GM12878 (cell line): Measurements from ENCODE around the gene MAD1L1. TPM values are rescaled to one million over a fixed set of nuclear protein-coding genes. Genes with fewer than 3 reads are reported as not detected.

Source experiments
- ATAC-seq: fragments of 200-7000 bp; cut with Tn5 transposase; 3 replicates; pipeline ENCODE4 v1.9.1; 2020; ENCODE audit warnings: mild to moderate bottlenecking, moderate library complexity
- BruUV-seq: library from RNA; stranded (reverse); fragments of 400-500 nt; replicated peaks from 2 replicates; lab custom pipeline; 2021; lab: Mats Ljungman, UMichigan
- CTCF ChIA-PET: fragments of 300-600 bp; sonication (Branson Sonifier 250); formaldehyde crosslinking; extraction: SDS; loops from one replicate; lab custom pipeline; 2021; ENCODE audit warnings: inconsistent platforms; lab: Yijun Ruan, JAX
- POLR2A ChIA-PET: fragments of 350-600 bp; formaldehyde crosslinking; extraction: SDS; loops from one replicate; lab custom pipeline; 2021; ENCODE audit warnings: inconsistent platforms; lab: Charles Lee
- RAD21 ChIA-PET: fragments of 300-600 bp; sonication (Branson Sonifier 250); formaldehyde crosslinking; loops from one replicate; lab custom pipeline; 2023; ENCODE audit warnings: antibody characterized with exemption; ENCODE audit not compliant: unreplicated experiment; lab: Charles Lee
- SMC1A ChIA-PET: fragments of 300-600 bp; sonication (Branson Sonifier 250); formaldehyde crosslinking; loops from one replicate; lab custom pipeline; 2023; ENCODE audit not compliant: unreplicated experiment, uncharacterized antibody; lab: Charles Lee
- DNase-seq: peaks from one replicate; pipeline ENCODE4 v3.0.0-alpha.2; 2011; ENCODE audit warnings: low read depth, low spot score
- FAIRE-seq: peaks from 3 replicates; lab custom pipeline; 2011; peaks lifted over from hg19 to GRCh38; lab: Jason Lieb, UNC
- H2AFZ ChIP-seq: 2 replicates; pipeline ENCODE4 v1.6.0; 2011; ENCODE audit warnings: low read depth, low read length, control low read depth; ENCODE audit not compliant: control insufficient read depth
- H3K27ac ChIP-seq: 2 replicates; pipeline ENCODE4 v1.5.1; 2011; ENCODE audit warnings: control low read depth; ENCODE audit not compliant: control insufficient read depth, insufficient read depth
- H3K27me3 ChIP-seq, 2 experiments: replicated peaks in 1 of 2; 2 replicates each; pipeline versions ENCODE4 v1.6.0 to v1.6.1; 2011; ENCODE audit warnings: low read length in 1 of 2; ENCODE audit not compliant: control insufficient read depth in 2 of 2, insufficient read depth in 2 of 2
- H3K36me3 ChIP-seq, 2 experiments: 2 replicates each; pipeline ENCODE4 v1.5.1; 2011; ENCODE audit warnings: low read length in 1 of 2; ENCODE audit not compliant: control insufficient read depth in 2 of 2, insufficient read depth in 2 of 2
- H3K4me1 ChIP-seq: 2 replicates; pipeline ENCODE4 v1.6.1; 2011; ENCODE audit warnings: mild to moderate bottlenecking, low read length, moderate library complexity, mixed read lengths; ENCODE audit not compliant: control insufficient read depth, insufficient read depth
- H3K4me2 ChIP-seq: 2 replicates; pipeline ENCODE4 v1.6.0; 2011; ENCODE audit warnings: control low read depth; ENCODE audit not compliant: control insufficient read depth, insufficient read depth
- H3K4me3 ChIP-seq: fragments of 200-600 bp; sonication (generic); 2 replicates; pipeline ENCODE4 v1.5.1; 2016
- H3K79me2 ChIP-seq: 2 replicates; pipeline ENCODE4 v1.6.0; 2011; ENCODE audit warnings: low read length; ENCODE audit not compliant: control insufficient read depth, insufficient read depth
- H3K9ac ChIP-seq: 2 replicates; pipeline ENCODE4 v1.8.0; 2011; ENCODE audit warnings: low read length, control low read depth, mixed read lengths; ENCODE audit not compliant: control insufficient read depth, insufficient read depth
- H3K9me3 ChIP-seq: replicated peaks from 3 replicates; pipeline ENCODE4 v1.5.1; 2011; ENCODE audit warnings: mild to moderate bottlenecking, low read length; ENCODE audit not compliant: control insufficient read depth, insufficient read depth
- H4K20me1 ChIP-seq: 2 replicates; pipeline ENCODE4 v1.6.0; 2011; ENCODE audit not compliant: control insufficient read depth, insufficient read depth
- CBX3 ChIP-seq: fragments of 200-600 bp; sonication (generic); IDR thresholded peaks from 2 replicates; pipeline ENCODE4 v1.6.1; 2016; ENCODE audit warnings: low read depth, borderline replicate concordance
- E4F1 ChIP-seq: fragments of 450-650 bp; IDR thresholded peaks from 2 replicates; pipeline ENCODE4 v1.6.1; 2018; ENCODE audit warnings: borderline replicate concordance, mild to moderate bottlenecking; ENCODE audit not compliant: partially characterized antibody
- EED ChIP-seq: sonication (generic); IDR thresholded peaks from 2 replicates; pipeline ENCODE4 v1.6.1; 2016; ENCODE audit warnings: antibody characterized with exemption, low read depth
- EP300 ChIP-seq, 2 experiments: fragments of 150-350 bp in 1 of 2; IDR thresholded peaks; 2 replicates each; pipeline ENCODE4 v1.6.1; 2011 to 2012; ENCODE audit warnings: low read depth in 2 of 2, low read length in 2 of 2, borderline replicate concordance in 1 of 2, improper control_type of control experiment in 1 of 2, inconsistent platforms in 1 of 2; ENCODE audit not compliant: control insufficient read depth in 1 of 2
- FOXM1 ChIP-seq: IDR thresholded peaks from 2 replicates; pipeline ENCODE4 v1.6.1; 2012; ENCODE audit warnings: low read depth, mild to moderate bottlenecking, inconsistent platforms, low read length, moderate library complexity
- IKZF1 ChIP-seq: fragments of 450-650 bp; conservative IDR thresholded peaks from 2 replicates; pipeline ENCODE4 v1.6.1; 2017; ENCODE audit warnings: antibody characterized with exemption, mild to moderate bottlenecking
- JUND ChIP-seq: IDR thresholded peaks from 2 replicates; pipeline ENCODE4 v1.6.1; 2012; ENCODE audit warnings: low read depth, mild to moderate bottlenecking, low read length, improper control_type of control experiment, moderate library complexity
- NRF1 ChIP-seq: conservative IDR thresholded peaks from 2 replicates; pipeline ENCODE4 v1.6.1; 2011; ENCODE audit warnings: mild to moderate bottlenecking, low read depth, low read length, improper control_type of control experiment
- SRF ChIP-seq, 2 experiments: IDR thresholded peaks; 2 replicates each; pipeline ENCODE4 v1.6.1; 2011; ENCODE audit warnings: low read depth in 2 of 2, low read length in 2 of 2, mild to moderate bottlenecking in 1 of 2, moderate library complexity in 1 of 2
- ZBTB40 ChIP-seq: fragments of 450-650 bp; IDR thresholded peaks from 2 replicates; pipeline ENCODE4 v1.6.1; 2016; ENCODE audit warnings: mild to moderate bottlenecking, moderate library complexity, borderline replicate concordance
- WGBS: methylation state at CpG from one replicate; pipeline ENCODE4 v1.1.6; 2016; ENCODE audit warnings: low lambda C conversion rate; ENCODE audit not compliant: insufficient replicate concordance, insufficient coverage; ENCODE audit errors: missing lambda C conversion rate; 5-methylcytosine and 5-hydroxymethylcytosine counted together
- in situ Hi-C: fragments of 300-500 bp; cut with MboI; formaldehyde crosslinking; loops from 9 replicates; pipeline ENCODE4 v1.14.3; 2018; ENCODE audit warnings: mixed read lengths
- intact Hi-C: fragments of 100-400 bp; cut with micrococcal nuclease; formaldehyde crosslinking; loops from one replicate; pipeline ENCODE4 v1.14.2; 2022; ENCODE audit not compliant: unreplicated experiment
- polyA plus RNA-seq, 11 experiments: library from polyadenylated mRNA; depleted of rRNA in 4 of 11; unstranded in 6 of 11; stranded (reverse) in 5 of 11; fragments of >200 nt; fragmentation: Nextera tagmentation in 4 of 11; fragmentation: Illumina TruSeq in 1 of 11; extraction: Ambion mirVana in 4 of 11; extraction: Trizol in 1 of 11; gene quantifications; 1 replicate in 1 of 11; 2 replicates in 10 of 11; pipeline versions ENCODE4 v1.2.1 to v1.2.3, GENCODE V29; 2011 to 2016; ENCODE audit warnings: inconsistent platforms in 2 of 11, missing spikeins in 2 of 11, low read depth in 1 of 11
- total RNA-seq, 4 experiments: library from RNA; depleted of rRNA in 3 of 4; stranded (reverse); fragments of >200 nt in 3 of 4; fragmentation: Illumina TruSeq in 1 of 4; extraction: Trizol in 1 of 4; gene quantifications; 2 replicates each; pipeline versions ENCODE4 v1.2.1 to v1.2.3, GENCODE V29; 2013 to 2021
- TF ChIP-seq, protein P1 (sequence below): fragments of 450-650 bp; IDR thresholded peaks from 2 replicates; pipeline ENCODE4 v1.6.1; 2016; ENCODE audit warnings: mild to moderate bottlenecking
- TF ChIP-seq, protein P2 (sequence below), 3 experiments: IDR thresholded peaks in 2 of 3; conservative IDR thresholded peaks in 1 of 3; 2 replicates each; pipeline ENCODE4 v1.5.1; 2011; ENCODE audit warnings: low read depth in 3 of 3, low read length in 3 of 3, mild to moderate bottlenecking in 3 of 3, control low read depth in 2 of 3, moderate library complexity in 2 of 3, inconsistent platforms in 1 of 3, mixed read lengths in 1 of 3; ENCODE audit not compliant: control insufficient read depth in 2 of 3, insufficient read depth in 1 of 3; ENCODE audit errors: extremely low read depth in 1 of 3

MAD1L1 gene
- total and polyA plus RNA-seq, 10 of the 15 experiments (the other 5 are each of a cell fraction or from before 2014, with no cell fraction given), result 2.2 to 76.8 (median 38.3) TPM

DNA sequence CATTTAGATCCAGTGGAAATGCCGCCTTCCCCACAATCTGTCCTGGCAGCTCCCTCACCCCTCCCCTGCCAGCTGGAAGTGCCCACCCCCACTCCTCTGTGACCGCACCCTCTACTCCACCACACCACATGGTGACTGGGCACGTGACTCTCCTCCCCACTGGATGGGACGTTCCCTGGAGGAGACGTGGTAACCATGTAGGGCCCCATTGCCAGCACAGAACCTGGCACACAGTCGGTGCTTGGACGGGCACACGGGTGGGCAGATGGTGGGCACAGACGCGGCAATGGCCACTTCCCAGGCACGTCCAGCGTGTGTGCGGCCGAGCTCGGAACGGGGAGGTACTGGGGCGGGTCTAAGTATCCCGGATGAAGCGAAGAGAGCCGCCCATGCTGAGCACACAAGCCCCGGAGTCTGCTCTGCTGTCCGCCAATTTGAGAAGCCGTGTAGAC lies 245.6 kb downstream of the MAD1L1 start:
- ChIA-PET RAD21 (no interaction called here), SMC1A (no interaction called here), CTCF (no interaction called here), POLR2A (no interaction called here)
- 93% methylated on average over 20 of the region's 23 CpGs for WGBS
- FAIRE-seq (no peak), DNase-seq (no peak), ATAC-seq (no peak)
- no peaks in the 10 kb centered on the region for H3K27me3 ChIP-seq
- no peaks in the 10 kb centered on the region for H3K79me2 ChIP-seq
- H3K4me2 ChIP-seq, result no peak overlapping the region
- peaks cover 0 to 2% of the 10 kb centered on the region in 2 experiments; a peak in 2 of 4 replicates for H3K36me3 ChIP-seq
- no peak overlapping the region for H3K9ac ChIP-seq
- no peak overlapping the region for H3K4me3 ChIP-seq
- H3K9me3 ChIP-seq, result no peaks in the 10 kb centered on the region
- H3K27ac ChIP-seq, result no peak overlapping the region
- H3K4me1 ChIP-seq, result no peaks in the 10 kb centered on the region
- no peak overlapping the region for H2AFZ ChIP-seq
- intact Hi-C loops (no loop called here), in situ Hi-C loops (no loop called here)
- no peaks in the 10 kb centered on the region for H4K20me1 ChIP-seq
- no TSS peak for BruUV-seq
- TF ChIP-seq IKZF1 (no peak), JUND (no peak), CBX3 (no peak), E4F1 (no peak), ZBTB40 (no peak), NRF1 (no peak), FOXM1 (no peak), EED (no peak), EP300 (IDR thresholded peaks at IDR 0.05; ENCODE audit: borderline replicate concordance in 1 of 2, control insufficient read depth in 1 of 2, low read depth in 2 of 2, low read length in 2 of 2) (no peak), SRF (IDR thresholded peaks at IDR 0.05; ENCODE audit: low read depth in 2 of 2, low read length in 2 of 2) (no peak)
- TF ChIP-seq, protein P1, sequence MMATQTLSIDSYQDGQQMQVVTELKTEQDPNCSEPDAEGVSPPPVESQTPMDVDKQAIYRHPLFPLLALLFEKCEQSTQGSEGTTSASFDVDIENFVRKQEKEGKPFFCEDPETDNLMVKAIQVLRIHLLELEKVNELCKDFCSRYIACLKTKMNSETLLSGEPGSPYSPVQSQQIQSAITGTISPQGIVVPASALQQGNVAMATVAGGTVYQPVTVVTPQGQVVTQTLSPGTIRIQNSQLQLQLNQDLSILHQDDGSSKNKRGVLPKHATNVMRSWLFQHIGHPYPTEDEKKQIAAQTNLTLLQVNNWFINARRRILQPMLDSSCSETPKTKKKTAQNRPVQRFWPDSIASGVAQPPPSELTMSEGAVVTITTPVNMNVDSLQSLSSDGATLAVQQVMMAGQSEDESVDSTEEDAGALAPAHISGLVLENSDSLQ, result no peak
- TF ChIP-seq, protein P2, sequence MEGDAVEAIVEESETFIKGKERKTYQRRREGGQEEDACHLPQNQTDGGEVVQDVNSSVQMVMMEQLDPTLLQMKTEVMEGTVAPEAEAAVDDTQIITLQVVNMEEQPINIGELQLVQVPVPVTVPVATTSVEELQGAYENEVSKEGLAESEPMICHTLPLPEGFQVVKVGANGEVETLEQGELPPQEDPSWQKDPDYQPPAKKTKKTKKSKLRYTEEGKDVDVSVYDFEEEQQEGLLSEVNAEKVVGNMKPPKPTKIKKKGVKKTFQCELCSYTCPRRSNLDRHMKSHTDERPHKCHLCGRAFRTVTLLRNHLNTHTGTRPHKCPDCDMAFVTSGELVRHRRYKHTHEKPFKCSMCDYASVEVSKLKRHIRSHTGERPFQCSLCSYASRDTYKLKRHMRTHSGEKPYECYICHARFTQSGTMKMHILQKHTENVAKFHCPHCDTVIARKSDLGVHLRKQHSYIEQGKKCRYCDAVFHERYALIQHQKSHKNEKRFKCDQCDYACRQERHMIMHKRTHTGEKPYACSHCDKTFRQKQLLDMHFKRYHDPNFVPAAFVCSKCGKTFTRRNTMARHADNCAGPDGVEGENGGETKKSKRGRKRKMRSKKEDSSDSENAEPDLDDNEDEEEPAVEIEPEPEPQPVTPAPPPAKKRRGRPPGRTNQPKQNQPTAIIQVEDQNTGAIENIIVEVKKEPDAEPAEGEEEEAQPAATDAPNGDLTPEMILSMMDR (IDR thresholded peaks at IDR 0.05 in 2 of 3, conservative IDR thresholded peaks at IDR 0.05 in 1 of 3; ENCODE audit: control insufficient read depth in 2 of 3, extremely low read depth in 1 of 3, insufficient read depth in 1 of 3, low read depth in 3 of 3, low read length in 3 of 3), result no peak
